NCI-H187 treated with DMSO at 0.1 percent for 48 hours (cell line): ENCODE results near the gene SLC38A1.
"Not testable (repeated sequence)": the region's sequence is repeated elsewhere in the genome, so short reads cannot be mapped to it uniquely, and the experiment has no call there.

Experiments
- DNase-seq: peaks from one replicate; lab custom pipeline; 2025; lab: John Stamatoyannopoulos, UW

Gene SLC38A1

GRCh38 chr12:46264057-46264456 lies 4.8 kb downstream of the SLC38A1 start:
- DNase-seq: no peak

GRCh38 chr12:46263140-46264016 lies 5.5 kb downstream of the SLC38A1 start:
- no peak for DNase-seq

- DNase-seq: no peak
Measured at GRCh38 chr12:46261646-46262045, 7.2 kb downstream of the SLC38A1 start.

- no peak for DNase-seq
Measured at GRCh38 chr12:46260913-46261476, 7.8 kb downstream of the SLC38A1 start.

- no peak for DNase-seq
Measured at GRCh38 chr12:46260124-46260912, 8.5 kb downstream of the SLC38A1 start.

- no peak for DNase-seq
Measured at GRCh38 chr12:46259713-46260112, 9.1 kb downstream of the SLC38A1 start.

GRCh38 chr12:46259071-46259470 lies 9.8 kb downstream of the SLC38A1 start:
- no peak for DNase-seq

GRCh38 chr12:46258129-46258528 lies 10.7 kb downstream of the SLC38A1 start:
- no peak for DNase-seq

- no peak for DNase-seq
Measured at GRCh38 chr12:46256942-46257341, 11.9 kb downstream of the SLC38A1 start.

- DNase-seq: no peak
Measured at GRCh38 chr12:46253544-46254162, 15.2 kb downstream of the SLC38A1 start.

- not testable (repeated sequence) for DNase-seq
Measured at GRCh38 chr12:46251994-46252393, 16.8 kb downstream of the SLC38A1 start.

- DNase-seq: not testable (repeated sequence)
Measured at GRCh38 chr12:46249960-46250359, 18.9 kb downstream of the SLC38A1 start.

- no peak for DNase-seq
Measured at GRCh38 chr12:46246021-46246700, 22.7 kb downstream of the SLC38A1 start.

GRCh38 chr12:46244997-46245396 lies 23.8 kb downstream of the SLC38A1 start:
- no peak for DNase-seq

GRCh38 chr12:46244273-46244915 lies 24.4 kb downstream of the SLC38A1 start:
- no peak for DNase-seq

- no peak for DNase-seq
Measured at GRCh38 chr12:46242569-46242968, 26.3 kb downstream of the SLC38A1 start.

- DNase-seq: no peak
Measured at GRCh38 chr12:46240436-46240835, 28.4 kb downstream of the SLC38A1 start.

GRCh38 chr12:46238821-46239220 lies 30.0 kb downstream of the SLC38A1 start:
- no peak for DNase-seq

GRCh38 chr12:46237371-46238045 lies 31.3 kb downstream of the SLC38A1 start:
- no peak for DNase-seq

- no peak for DNase-seq
Measured at GRCh38 chr12:46234000-46234399, 34.8 kb downstream of the SLC38A1 start.

- DNase-seq: no peak
Measured at GRCh38 chr12:46233423-46233822, 35.4 kb downstream of the SLC38A1 start.
